GM21367 (cell line): Measurements from ENCODE around the gene PTPRK.
"Not testable (repeated sequence)": the region's sequence is repeated elsewhere in the genome, so short reads cannot be mapped to it uniquely, and the experiment has no call there.

Experiments
- ATAC-seq: cut with Tn5 transposase; IDR thresholded peaks from one replicate; pipeline ENCODE4 v1.9.1; 2021; ENCODE audit not compliant: unreplicated experiment

The PTPRK gene

GRCh38 chr6:127939442-127940066 lies 580.8 kb downstream of the PTPRK start:
- ATAC-seq = no peak

DNA sequence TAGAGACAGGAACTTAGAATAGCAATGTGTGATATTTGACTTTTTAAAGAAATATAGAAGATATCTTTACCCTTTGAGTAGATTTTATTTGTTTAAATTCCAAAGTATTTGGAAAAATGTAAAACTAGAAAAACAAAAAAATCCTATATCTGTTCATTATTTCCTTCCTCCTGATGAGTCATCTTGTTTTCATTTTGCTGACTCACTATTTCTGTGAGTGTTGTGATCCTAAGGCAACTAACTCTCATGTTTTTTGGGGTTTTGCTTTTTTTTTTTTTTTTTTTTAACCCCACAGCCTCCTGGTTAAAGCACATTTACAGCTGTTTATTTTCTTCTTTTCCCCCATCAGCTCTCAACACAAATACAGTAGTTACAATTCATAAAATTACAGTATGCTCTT lies 581.7 kb downstream of the PTPRK start:
- ATAC-seq = no peak

DNA sequence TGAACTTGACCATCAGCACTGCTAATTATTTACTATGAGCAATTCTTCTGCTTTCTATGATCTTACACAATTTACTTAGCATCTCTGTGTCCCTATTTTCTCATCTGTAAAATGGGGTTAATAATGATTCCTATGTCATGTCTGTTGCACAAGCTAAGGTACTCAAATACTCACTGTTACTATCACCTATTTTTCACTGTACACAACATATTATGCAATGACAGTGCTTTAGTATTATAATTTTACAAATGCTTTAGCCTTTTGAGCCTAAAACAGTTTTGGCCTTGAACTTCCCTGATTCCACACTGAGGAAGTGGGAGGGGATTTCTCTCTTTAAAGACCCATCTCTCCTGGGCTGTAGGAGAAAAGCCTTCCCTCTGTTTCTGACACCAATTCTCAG lies 582.7 kb downstream of the PTPRK start:
- ATAC-seq = no peak

DNA sequence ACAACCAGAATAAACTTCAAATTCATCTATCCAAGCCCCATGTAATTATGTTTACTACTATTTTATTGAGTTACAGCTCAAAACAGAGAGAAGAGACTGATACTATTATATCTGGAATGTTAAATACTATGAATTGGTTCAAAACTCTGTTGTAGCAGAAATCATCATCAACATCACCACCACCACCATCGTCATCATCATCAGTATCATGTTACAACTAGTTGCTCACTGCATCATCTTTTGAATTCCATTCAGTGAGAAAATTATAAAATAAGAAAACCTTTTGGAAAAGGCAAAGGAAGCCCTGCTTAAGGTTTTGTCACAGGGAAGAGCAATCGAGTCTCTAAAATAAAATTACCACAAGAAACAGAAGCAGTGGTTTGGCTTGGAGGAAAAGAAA lies 583.3 kb downstream of the PTPRK start:
- ATAC-seq = no peak

- no peak for ATAC-seq
Observed at GRCh38 chr6:127934956-127935355, 585.4 kb downstream of the PTPRK start.

DNA sequence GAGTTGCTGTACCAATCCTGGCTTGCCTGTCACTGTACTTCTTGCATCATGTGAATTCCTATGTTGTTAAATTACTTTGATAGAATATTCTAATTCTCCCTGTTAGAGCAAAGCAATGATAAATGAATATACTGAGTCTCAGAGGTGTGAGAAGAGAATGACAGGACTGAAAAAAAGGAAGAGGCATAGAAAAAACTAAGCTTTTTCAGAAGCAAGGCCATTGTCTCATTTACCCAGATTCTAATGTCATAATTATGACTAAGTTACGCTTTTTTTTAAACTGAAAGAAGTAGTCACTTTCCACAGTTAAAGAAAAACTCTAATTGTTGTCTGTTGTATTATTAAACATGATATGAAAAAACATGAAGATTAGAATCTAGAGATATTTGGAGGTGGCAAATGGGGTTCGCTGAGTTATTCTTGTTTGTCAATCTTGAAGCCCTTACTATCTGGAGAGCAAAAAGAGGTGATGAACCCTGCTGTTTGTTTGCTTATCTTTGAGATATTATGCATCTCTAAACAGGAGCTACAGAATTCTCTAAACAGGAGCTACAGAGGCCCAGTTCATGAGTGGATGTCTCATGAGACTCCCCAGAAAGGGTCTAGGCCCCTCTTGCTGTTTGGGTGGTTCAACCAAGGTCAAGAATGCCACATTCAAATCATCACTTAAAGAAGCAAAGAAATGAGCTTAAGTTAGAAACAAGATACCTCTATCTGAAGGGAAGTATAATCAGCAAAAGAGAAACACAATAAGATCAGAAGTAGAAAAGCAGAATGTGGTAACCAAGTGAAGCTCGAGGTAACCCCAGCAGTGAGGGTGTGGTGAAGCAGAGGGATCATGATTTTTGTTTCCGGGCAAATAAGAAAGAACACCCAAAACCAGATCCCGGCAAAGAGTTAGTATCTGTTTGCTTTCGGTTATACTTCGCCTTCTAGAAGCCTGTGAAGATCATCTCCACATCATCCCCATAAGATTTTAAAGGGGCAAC lies 586.3 kb downstream of the PTPRK start:
- no peak for ATAC-seq

- ATAC-seq = no peak
Observed at GRCh38 chr6:127933137-127933536, 587.3 kb downstream of the PTPRK start.

DNA sequence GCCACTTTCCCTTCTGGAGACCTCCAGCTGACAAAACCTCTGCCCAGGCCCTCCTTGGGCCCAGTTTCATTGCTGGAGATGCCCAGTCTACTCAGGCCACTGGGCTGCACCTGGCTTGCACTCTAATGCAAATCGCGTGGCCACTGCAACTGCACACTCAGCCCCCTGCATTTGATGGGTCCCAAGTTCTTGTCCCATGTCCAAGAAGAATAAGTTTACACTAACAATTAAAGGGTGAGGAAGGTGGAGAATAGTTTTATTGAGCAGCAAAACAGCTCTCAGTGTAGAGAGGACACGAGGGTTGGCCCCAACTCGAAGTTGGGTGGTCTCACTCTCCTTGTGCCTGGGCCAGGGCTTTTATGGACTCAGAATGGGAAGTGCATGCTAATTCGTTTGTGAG lies 587.7 kb downstream of the PTPRK start:
- no peak for ATAC-seq

DNA sequence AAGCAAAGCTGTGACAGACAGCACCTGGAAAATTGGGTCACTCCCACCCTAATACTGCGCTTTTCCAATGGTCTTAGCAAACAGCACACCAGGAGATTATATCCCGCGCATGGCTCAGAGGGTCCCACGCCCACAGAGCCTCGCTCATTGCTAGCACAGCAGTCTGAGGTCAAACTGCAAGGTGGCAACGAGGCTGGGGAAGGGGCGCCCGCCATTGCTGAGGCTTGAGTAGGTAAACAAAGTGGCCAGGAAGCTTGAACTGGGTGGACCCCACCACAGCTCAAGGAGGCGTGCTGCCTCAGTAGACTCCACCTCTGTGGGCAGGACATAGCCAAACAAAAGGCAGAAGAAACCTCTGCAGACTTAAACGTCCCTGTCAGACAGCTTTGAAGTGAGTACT lies 594.0 kb downstream of the PTPRK start:
- ATAC-seq = not testable (repeated sequence)

DNA sequence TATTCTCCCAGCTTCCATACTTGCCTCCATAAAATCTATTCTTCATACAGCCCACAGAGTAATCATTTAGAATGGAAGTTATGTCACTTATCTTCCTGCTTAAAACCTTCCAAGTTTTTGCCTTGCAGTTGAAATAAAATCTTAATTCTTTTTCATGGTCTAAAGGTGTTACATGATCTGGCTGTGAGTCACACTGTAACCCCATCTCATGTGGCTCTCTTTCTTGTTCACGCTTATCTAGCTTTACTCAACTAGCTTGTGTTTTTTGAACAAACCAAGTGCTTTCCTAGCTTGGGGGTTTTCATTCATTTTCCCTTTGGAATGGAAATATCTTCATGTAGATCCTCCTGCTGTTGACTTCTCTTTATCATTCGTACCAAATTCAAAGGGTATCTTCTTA lies 596.0 kb downstream of the PTPRK start:
- ATAC-seq = no peak

- ATAC-seq = no peak
Observed at GRCh38 chr6:127924031-127924430, 596.4 kb downstream of the PTPRK start.

GRCh38 chr6:127923135-127923534 lies 597.3 kb downstream of the PTPRK start:
- no peak for ATAC-seq

GRCh38 chr6:127921982-127922381 lies 598.4 kb downstream of the PTPRK start:
- no peak for ATAC-seq

DNA sequence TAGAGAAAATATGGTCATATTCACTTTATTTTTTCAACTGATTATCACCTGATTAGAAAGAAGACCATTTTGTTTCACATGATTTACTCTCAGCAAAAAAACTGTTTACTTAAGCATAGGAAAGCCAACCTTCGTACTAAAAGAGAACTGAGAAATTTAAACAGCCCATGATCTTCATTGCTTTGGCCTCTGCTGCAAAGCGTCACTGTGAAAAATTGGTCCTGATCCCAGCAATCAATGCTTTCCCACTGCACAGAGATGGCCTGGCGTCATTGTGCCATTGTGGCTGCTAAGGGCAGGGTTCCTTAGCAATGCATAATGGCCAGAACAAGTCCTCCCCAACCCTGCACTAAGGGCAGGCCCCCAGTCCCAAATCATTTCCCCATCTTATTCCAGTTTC lies 599.6 kb downstream of the PTPRK start:
- ATAC-seq = no peak
